Activated CD4-positive, CD25-positive, alpha-beta regulatory T cell treated with anti-CD3 and anti-CD28 coated beads, Interleukin-2, amount 50 U/mL, for 72 hours (primary cell): ENCODE results near the gene NID2.

ENCODE experiments used
- DNase-seq: peaks from one replicate; pipeline ENCODE4 v3.0.0; 2021

The NID2 gene

GRCh38 chr14:52025310-52025709, 43.5 kb downstream of the NID2 start:
- no peak for DNase-seq

- DNase-seq: no peak
Observed at GRCh38 chr14:52023518-52023917, 45.3 kb downstream of the NID2 start.

DNA sequence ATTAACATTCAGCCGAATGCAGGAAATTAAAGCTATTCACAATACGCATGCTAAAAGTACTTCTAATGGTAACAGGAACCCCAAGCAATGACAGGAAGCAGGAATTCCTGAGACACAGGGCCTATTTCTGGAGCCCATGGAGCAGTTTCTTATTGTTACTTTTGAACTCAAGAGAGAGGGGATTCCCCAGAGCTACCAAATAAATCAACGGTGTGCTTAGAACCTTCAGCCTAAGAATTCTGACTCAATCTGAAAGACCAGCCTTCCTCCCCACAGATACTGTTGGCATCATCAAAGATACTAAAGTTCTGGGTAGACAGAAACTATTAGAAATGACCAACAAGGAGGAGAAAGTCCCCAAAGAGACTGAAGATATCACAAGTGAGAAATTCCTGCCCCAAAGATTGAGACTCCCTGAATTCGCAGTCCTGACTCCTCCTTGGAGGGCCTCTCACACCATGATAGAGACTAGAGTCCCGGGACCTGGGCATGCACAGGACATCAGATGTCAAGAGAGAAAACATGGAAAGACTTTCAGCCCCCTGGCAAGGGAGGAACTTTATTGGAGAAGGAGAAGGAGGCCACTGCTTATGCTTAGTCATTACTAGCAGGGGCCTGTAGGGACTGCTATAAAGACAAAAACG, 46.8 kb downstream of the NID2 start:
- no peak for DNase-seq

- no peak for DNase-seq
Observed at GRCh38 chr14:52020866-52021717, 47.8 kb downstream of the NID2 start.

GRCh38 chr14:52020161-52020714, 48.6 kb downstream of the NID2 start:
- DNase-seq: no peak

- DNase-seq: no peak
Observed at GRCh38 chr14:52018970-52019369, 49.9 kb downstream of the NID2 start.

DNA sequence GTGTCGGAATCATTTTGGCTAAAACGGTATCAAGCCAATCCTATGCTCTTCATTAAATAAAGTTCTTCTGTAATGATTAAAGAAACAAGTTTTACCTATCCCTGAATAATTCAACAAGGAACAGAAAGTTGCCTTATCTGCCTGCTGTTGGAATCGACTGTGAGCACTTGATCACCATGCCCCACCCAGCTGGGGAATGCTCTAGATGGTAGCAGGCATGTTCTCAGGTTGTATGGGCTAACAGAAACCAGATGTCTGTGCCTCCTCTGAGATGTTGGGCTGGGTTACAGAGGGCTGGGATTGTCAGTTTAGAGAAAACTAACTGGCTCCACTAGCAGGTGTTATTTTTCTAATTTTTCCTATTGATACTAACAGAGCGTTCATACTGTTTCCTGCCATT, 50.6 kb downstream of the NID2 start:
- no peak for DNase-seq

DNA sequence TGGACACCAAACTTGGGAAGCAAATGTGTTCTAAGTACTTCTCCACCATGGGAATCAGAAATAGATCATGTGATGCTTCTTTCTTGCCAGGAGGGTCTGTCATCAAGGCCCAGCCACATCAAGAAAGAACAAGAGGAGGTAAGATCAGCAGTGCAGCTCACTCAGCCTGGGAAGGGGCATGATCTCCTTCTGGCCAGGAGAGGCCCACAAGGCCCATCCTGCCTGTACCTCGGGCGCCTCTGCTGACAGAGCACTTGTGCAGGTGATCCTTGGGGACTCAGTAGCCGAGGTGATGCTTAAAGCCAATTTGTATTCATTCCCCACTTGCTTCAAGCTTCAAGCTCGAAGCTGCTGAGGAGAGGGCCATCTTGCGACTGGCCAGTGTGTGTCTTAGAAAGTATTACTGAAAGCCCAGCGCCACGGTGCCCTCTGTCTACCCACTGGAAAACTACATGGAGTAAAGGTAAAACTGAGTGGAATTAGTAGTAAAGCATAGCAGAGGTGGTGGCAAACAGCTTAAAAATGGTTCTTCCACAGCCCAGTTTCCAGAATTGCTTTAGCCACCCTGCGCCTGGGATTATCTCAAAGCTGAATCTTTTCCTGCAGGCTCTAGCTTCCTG, 53.3 kb downstream of the NID2 start:
- DNase-seq: no peak

DNA sequence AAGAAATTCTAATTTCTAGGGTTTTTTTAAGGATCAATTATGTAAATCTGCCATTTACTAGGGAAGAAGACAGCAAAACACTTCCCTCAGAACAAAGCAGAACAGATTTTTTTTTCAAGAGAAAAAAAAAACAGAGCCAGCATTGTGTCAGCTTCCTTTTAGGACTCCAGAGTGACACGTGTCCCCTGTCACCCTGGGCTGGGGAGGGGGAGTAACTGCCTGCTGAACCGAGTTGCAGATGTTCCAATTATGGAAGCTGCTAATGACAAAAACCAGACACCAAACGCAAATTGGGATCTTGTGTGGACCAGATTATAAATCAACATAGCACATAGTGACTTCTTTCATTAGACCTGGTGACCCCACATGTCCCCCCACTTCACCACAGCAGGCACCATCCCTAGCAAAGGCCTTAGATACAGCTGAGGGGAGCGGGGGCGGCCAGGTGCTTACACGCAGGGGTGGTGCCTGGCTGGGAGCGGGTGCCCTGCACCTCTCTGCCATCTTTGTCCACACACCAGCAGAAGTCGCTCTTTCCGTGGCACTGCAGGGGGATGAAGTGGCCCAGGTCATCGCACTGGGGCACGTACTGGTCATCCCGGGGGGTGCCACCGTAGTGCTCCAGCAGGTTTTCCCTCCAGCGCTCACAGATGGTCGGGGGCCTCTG, 54.1 kb downstream of the NID2 start:
- no peak for DNase-seq

- DNase-seq: no peak
Observed at GRCh38 chr14:52013984-52014600, 54.8 kb downstream of the NID2 start.

DNA sequence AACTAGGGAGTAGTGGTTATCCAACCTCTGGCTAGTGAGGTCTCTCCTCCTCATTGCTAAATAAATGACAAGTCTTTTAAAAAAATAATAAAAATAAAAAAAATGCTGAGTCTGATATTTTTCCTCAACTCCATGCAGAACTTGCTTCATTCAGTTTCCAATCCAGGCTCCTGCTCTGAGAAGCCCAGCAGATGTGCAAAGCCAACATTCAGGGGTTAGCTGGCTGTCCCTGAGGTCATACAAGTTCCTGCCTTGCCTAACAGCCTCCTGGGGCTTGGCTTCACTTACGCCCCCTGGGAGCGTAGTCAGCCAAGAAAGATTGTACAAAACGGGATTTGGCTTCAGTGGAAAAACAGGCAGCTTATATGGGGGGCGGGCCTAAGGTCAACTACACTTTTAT, 56.2 kb downstream of the NID2 start:
- DNase-seq: no peak

DNA sequence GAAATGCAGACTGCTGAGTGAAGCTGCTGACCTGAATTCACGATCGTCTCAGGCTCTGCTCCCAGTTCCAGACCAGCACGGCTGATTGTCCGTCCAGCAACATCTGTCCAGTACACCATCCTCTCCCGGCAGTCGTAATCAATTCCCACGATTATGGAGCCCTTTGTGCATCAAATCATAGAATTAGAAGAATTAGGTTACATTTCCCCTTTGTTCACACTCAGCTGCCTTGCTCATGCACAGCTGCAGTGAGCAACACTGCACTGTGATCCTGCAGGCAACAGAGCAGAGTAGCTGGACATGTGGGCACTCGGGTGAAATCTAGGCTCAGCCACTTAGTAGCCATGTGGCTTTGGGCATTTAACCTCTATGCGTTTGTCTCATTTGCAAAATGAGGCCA, 57.3 kb downstream of the NID2 start:
- DNase-seq: no peak

- no peak for DNase-seq
Observed at GRCh38 chr14:52010173-52010693, 58.6 kb downstream of the NID2 start.

DNA sequence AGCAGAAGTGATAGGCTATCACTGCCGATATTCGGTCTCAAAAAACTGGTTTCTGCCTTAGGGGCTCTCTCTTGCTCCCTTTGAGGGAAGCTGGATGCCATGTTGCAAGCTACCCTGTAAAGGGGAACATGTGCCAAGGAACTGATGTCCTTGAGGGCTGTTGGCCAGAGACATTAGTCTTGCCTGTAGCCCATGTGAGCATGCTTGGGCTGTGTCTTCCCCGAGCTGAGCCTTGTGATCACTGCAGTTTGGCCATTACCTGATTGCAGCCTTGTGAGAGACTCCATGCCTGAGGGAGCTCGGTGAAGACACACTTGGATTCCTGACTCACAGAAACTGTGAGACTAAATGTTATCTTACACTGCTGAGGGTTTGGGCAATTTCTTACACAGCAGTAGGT, 60.7 kb downstream of the NID2 start:
- no peak for DNase-seq

GRCh38 chr14:52007637-52008036, 61.2 kb downstream of the NID2 start:
- DNase-seq: no peak

- DNase-seq: no peak
Observed at GRCh38 chr14:52007211-52007610, 61.6 kb downstream of the NID2 start.

DNA sequence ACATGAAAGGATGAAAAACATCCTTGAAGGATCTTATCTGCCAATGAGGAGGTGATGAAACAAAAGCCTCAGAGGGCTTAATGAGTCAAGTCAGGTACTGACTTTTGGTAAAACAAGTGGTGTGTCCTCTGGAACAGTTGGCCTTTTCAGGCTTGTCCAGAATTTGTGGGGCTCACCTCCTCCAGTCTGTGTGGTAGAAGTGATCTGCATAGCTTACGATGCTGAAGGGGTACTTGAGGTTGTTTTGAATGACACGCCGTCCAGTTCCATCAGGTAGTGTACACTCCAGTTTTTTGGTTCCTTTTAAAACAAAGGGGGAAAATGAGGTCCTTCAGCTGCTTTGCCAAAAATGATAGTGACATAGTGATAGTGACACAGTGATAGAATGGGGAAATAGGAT, 62.5 kb downstream of the NID2 start:
- no peak for DNase-seq

GRCh38 chr14:52005625-52006024, 63.2 kb downstream of the NID2 start:
- DNase-seq: no peak

DNA sequence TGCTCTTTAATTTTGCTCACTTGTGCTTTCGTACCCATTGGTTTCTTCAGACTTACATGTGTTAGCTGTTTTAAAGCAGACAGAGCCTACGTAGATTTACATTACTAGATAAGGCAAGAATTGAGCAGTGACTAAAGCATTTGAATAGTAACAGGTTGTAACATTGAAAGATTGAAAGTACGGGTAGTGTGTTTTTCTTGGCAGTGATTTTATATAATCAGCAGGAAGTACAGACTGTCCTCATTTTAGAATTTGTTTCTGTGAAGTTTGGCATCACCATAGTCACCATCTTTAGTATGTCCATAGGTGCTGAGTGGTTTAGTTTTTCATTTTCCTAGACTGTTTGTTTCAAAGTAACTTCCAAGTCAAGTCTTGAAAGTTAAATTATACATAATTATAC, 65.5 kb downstream of the NID2 start:
- DNase-seq: no peak

DNA sequence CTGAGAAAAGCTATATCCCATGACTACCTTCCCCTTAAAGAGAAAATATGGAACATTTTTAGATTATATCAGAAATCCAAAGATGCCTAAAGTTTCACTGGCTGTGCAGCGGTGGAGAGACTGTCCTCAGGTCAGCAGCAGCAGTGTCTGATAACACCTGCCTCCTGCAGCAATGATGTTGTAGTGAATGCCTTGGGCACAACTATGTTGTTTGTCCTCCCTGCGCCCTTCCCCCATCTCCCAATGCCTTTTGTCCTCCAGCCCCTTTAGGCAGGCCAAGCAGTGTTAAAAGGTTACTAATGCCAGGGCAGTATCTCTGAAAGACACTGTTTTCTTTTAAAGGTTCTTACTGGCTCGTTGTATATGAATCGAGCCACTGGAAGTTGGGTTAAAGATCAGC, 66.3 kb downstream of the NID2 start:
- no peak for DNase-seq

GRCh38 chr14:52000696-52001095, 68.2 kb downstream of the NID2 start:
- no peak for DNase-seq

GRCh38 chr14:52000019-52000582, 68.8 kb downstream of the NID2 start:
- DNase-seq: no peak
